Dendritic cell treated with granulocyte-macrophage colony-stimulating factor and Interleukin-4, amounts not matched to agents 40 ng/mL and 50 ng/mL, for 4 days (primary cell): Measurements from ENCODE around the gene FAM107B.
"Not testable (repeated sequence)": the region's sequence is repeated elsewhere in the genome, so short reads cannot be mapped to it uniquely, and the experiment has no call there.

Experiments
- H3K27ac Mint-ChIP-seq: one replicate; pipeline ENCODE4 v1.8.0; 2022; ENCODE audit warnings: mild to moderate bottlenecking, mixed read lengths
- H3K27me3 Mint-ChIP-seq: one replicate; pipeline ENCODE4 v1.8.0; 2022; ENCODE audit warnings: mild to moderate bottlenecking, mixed read lengths
- H3K36me3 Mint-ChIP-seq: one replicate; pipeline ENCODE4 v1.8.0; 2022; ENCODE audit warnings: low read depth, mixed read lengths
- H3K4me1 Mint-ChIP-seq: one replicate; pipeline ENCODE4 v1.8.0; 2022; ENCODE audit warnings: low read depth, mixed read lengths
- H3K4me3 Mint-ChIP-seq: one replicate; pipeline ENCODE4 v1.8.0; 2022; ENCODE audit warnings: mild to moderate bottlenecking, moderate library complexity, mixed read lengths
- H3K9me3 Mint-ChIP-seq: one replicate; pipeline ENCODE4 v1.8.0; 2022; ENCODE audit warnings: mixed read lengths
- intact Hi-C: fragments of 100-400 bp; cut with micrococcal nuclease; formaldehyde crosslinking; loops from one replicate; pipeline ENCODE4 v1.15.0; 2022

FAM107B gene

GRCh38 chr10:14652067-14652466, 122.6 kb downstream of the FAM107B start:
- Mint-ChIP-seq H3K27me3 (peaks cover 9% of the 10 kb centered on the region), H3K9me3 (no peaks in the 10 kb centered on the region), H3K4me3 (no peak overlapping the region), H3K27ac (no peak overlapping the region), H3K4me1 (peaks cover 37% of the 10 kb centered on the region), H3K36me3 (no peaks in the 10 kb centered on the region)
- intact Hi-C loops = no loop called here

DNA sequence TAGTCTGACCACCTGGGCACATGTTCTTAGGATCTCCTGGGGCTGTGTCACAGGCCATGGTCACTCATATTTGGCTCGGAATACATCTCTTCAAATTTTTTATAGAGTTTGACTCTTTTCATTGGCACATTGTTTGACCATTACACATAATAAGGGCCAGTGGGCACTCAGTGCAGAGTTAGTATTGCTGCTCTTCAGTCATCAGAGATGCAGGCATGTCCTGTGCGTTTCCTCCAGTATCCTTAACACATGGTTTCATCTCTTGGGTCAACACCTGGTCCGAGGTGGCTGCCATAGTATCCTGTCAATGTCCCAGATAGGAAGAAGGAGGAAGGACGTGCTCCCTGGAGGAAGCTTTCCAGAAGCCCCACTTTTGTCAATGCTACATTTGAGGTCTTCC, 125.0 kb downstream of the FAM107B start:
- Mint-ChIP-seq H3K4me1 (peaks cover 23% of the 10 kb centered on the region), H3K9me3 (no peaks in the 10 kb centered on the region), H3K27ac (no peak overlapping the region), H3K36me3 (no peaks in the 10 kb centered on the region), H3K27me3 (peaks cover 2% of the 10 kb centered on the region), H3K4me3 (no peak overlapping the region)
- intact Hi-C loops = no loop called here

DNA sequence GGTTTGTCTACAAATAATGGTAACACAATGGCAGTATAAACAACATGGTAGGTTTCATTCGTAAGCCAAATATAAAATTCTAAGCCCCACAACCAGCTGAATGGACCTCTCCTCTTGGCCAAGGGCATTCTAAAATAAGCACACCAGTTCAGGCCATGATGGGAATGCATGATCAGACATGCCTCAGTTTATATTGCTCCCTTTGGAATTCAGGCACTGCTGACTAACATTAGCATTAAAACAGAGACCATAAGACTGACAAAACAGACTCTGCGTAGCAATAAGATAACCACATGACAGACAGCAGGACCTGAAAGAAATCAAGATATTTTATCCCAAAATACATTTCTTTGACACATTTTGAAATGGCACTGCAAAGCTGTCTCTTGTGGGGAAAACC, 125.8 kb downstream of the FAM107B start:
- intact Hi-C loops = loop anchor here (1.0 kb wide), 1 partner anchor 44 kb away; no protein-coding TSS in a partner anchor
- no peak overlapping the region for H3K4me3 Mint-ChIP-seq

DNA sequence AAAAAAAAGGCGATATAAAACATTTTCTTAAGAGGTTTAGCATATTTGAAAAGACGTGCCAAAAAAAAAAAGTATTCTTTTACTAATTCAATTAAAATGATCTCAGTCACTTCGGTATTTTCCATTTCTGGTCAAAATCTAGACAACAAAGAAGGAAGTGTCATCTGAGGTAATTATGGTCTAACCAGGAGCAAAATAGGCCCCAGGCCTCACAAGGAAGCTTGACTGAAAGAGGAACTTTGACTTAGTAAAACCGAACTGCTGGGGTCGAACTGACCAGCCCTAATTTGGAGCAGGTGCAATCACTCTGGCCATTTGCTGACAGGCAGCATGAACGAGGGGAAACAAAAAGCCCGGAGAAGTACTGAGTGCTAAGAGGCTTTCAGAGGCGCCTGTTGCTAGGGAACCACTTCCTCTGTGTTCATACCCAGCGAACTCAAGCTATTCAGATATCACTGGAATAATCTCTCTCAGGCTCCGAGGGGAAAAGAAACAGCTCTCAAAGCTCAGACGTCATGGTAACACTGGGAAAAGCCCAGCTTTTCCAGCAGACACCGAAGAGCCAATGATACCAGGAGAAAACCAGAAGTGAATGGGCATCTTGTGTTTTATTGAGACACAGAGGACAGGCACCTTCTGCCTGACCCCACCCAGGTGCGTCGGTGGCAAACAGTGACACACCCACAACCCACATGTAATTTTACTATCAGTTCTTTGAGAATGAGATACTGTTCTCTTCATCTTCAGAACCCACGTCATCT, 126.5 kb downstream of the FAM107B start:
- Mint-ChIP-seq H3K9me3 (no peaks in the 10 kb centered on the region), H3K27me3 (no peaks in the 10 kb centered on the region), H3K27ac (peak overlapping the region; percentile 78), H3K36me3 (no peaks in the 10 kb centered on the region), H3K4me1 (peaks cover 15% of the 10 kb centered on the region), H3K4me3 (peak overlapping the region; percentile 45)
- intact Hi-C loops = loop anchor here (1.0 kb wide), 1 partner anchor 43 kb away; no protein-coding TSS in a partner anchor

More for the DNA sequence above, 125.8 kb downstream of the FAM107B start:
- Mint-ChIP-seq H3K27ac (peak overlapping the region; percentile 78), H3K9me3 (no peaks in the 10 kb centered on the region), H3K36me3 (no peaks in the 10 kb centered on the region), H3K27me3 (no peaks in the 10 kb centered on the region), H3K4me1 (peaks cover 23% of the 10 kb centered on the region)

GRCh38 chr10:14645239-14645960, 129.3 kb downstream of the FAM107B start:
- Mint-ChIP-seq H3K4me1 (peaks cover 9% of the 10 kb centered on the region), H3K36me3 (no peaks in the 10 kb centered on the region), H3K9me3 (no peaks in the 10 kb centered on the region), H3K27ac (no peak overlapping the region), H3K4me3 (no peak overlapping the region), H3K27me3 (no peaks in the 10 kb centered on the region)
- intact Hi-C loops = no loop called here

DNA sequence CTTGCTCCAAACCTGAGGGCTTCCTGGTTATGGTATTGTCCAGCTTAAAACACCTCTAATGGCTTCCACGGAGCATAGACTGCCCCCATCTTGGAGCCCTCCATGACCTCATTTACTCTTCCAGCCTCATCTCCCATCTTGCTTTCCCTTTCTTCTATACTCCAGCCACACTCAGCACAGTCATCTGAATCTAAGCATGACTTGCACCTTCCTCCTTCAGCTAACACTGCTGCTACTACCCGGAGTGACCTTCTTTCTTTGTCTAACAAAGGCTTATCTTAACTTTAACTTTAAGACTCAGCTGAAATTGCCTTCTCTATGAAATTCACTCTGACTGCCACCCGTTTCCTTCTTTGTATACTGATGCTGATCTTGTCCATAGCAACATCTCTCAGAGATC, 135.1 kb downstream of the FAM107B start:
- no peak overlapping the region for H3K27ac Mint-ChIP-seq
- peaks cover 13% of the 10 kb centered on the region for H3K4me1 Mint-ChIP-seq
- H3K9me3 Mint-ChIP-seq = no peaks in the 10 kb centered on the region
- H3K36me3 Mint-ChIP-seq = no peaks in the 10 kb centered on the region
- intact Hi-C loops = no loop called here
- no peak overlapping the region for H3K4me3 Mint-ChIP-seq
- H3K27me3 Mint-ChIP-seq = no peaks in the 10 kb centered on the region

DNA sequence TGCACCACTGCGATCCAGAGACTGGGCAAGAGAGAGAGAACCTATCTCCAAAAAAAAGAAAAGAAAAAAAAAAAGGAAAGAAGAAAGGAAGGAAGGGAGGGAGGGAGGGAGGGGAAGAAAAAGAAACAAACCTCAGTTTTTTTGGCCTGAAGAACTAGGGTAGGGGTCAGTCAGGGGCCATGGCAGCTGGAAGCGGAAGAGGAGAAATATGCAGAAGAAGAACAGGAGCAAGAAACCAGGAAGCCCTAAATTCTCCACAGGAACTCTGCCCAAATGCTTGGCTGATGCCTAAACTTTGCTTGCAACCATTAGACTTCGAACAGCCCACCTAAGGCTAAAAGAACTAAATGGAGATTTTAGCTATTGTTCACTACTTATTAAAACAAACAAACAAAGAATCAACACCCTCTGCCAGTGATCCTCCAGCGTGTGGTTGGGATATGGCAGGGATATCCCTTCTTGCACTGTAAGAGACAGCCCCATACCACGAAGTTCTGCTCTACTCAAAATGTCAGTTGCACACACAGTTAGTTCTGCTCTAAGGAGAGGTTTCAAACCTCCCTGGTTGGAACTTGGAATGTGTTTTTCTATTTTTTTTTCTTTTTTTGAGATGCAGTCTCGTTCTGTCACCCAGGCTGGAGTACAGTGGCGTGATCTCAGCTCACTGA, 139.5 kb downstream of the FAM107B start:
- Mint-ChIP-seq H3K27ac (no peak overlapping the region), H3K4me3 (no peak overlapping the region), H3K4me1 (peaks cover 24% of the 10 kb centered on the region), H3K36me3 (no peaks in the 10 kb centered on the region), H3K27me3 (no peaks in the 10 kb centered on the region), H3K9me3 (no peaks in the 10 kb centered on the region)
- intact Hi-C loops = no loop called here

DNA sequence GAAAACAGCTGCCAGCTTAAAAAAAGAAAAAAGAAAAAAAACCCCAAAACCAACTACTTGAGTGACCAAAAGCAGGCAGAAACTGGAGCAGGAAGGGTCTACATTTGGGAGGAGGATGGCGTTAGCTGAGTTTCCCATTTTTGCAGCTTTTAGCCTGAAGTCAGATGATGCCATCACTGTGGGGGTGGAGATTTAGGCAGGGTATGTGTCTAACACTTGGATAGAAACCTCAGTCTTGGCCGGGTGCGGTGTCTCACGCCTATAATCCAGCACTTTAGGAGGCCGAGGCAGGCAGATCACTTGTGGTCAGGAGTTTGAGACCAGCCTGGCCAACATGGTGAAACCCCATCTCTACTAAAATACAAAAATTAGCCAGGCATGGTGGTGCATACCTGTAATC, 140.1 kb downstream of the FAM107B start:
- H3K36me3 Mint-ChIP-seq, H3K9me3 Mint-ChIP-seq, intact Hi-C loops, H3K27me3 Mint-ChIP-seq, H3K4me3 Mint-ChIP-seq, H3K27ac Mint-ChIP-seq: not testable (repeated sequence)
- peaks cover 21% of the 10 kb centered on the region for H3K4me1 Mint-ChIP-seq

GRCh38 chr10:14625765-14626525, 148.8 kb downstream of the FAM107B start:
- Mint-ChIP-seq H3K9me3 (no peaks in the 10 kb centered on the region), H3K27ac (peak overlapping the region; percentile 27), H3K36me3 (no peaks in the 10 kb centered on the region), H3K4me3 (no peak overlapping the region), H3K4me1 (peaks cover 26% of the 10 kb centered on the region), H3K27me3 (no peaks in the 10 kb centered on the region)
- intact Hi-C loops = no loop called here

- Mint-ChIP-seq H3K27me3 (no peaks in the 10 kb centered on the region), H3K4me1 (peaks cover 26% of the 10 kb centered on the region), H3K27ac (no peak overlapping the region), H3K36me3 (no peaks in the 10 kb centered on the region), H3K9me3 (no peaks in the 10 kb centered on the region), H3K4me3 (no peak overlapping the region)
- intact Hi-C loops = no loop called here
Observed at GRCh38 chr10:14625192-14625631, 149.5 kb downstream of the FAM107B start.

DNA sequence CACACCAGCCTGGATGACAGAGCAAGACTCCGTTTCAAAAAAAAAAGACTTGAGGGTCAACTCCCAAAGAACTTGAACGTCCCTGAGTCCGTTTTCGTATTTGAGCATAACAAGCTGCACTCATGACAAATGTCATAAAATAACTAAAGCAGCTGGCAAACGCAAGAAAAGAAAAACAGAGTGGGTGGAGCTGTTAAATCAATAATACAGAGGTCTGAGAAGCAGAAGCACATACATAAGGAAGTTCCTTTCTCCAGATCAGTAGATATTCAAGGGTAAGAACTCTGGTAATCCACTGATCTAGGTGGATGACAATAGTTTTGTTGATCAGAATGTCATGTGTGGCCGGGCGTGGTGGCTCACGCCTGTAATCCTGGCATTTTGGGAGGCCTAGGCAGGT, 150.1 kb downstream of the FAM107B start:
- H3K27me3 Mint-ChIP-seq = no peaks in the 10 kb centered on the region
- no peak overlapping the region for H3K4me3 Mint-ChIP-seq
- no peaks in the 10 kb centered on the region for H3K36me3 Mint-ChIP-seq
- intact Hi-C loops = no loop called here
- no peaks in the 10 kb centered on the region for H3K9me3 Mint-ChIP-seq
- peaks cover 26% of the 10 kb centered on the region for H3K4me1 Mint-ChIP-seq
- H3K27ac Mint-ChIP-seq = no peak overlapping the region

- H3K4me1 Mint-ChIP-seq = peaks cover 33% of the 10 kb centered on the region
- no peaks in the 10 kb centered on the region for H3K36me3 Mint-ChIP-seq
- H3K4me3 Mint-ChIP-seq = no peak overlapping the region
- H3K9me3 Mint-ChIP-seq = no peaks in the 10 kb centered on the region
- peak overlapping the region; percentile 13 for H3K27ac Mint-ChIP-seq
- no peaks in the 10 kb centered on the region for H3K27me3 Mint-ChIP-seq
- intact Hi-C loops = no loop called here
Observed at GRCh38 chr10:14623931-14624330, 150.8 kb downstream of the FAM107B start.

GRCh38 chr10:14621037-14621436, 153.7 kb downstream of the FAM107B start:
- no peaks in the 10 kb centered on the region for H3K9me3 Mint-ChIP-seq
- no peak overlapping the region for H3K4me3 Mint-ChIP-seq
- H3K27me3 Mint-ChIP-seq = no peaks in the 10 kb centered on the region
- H3K27ac Mint-ChIP-seq = no peak overlapping the region
- no peaks in the 10 kb centered on the region for H3K36me3 Mint-ChIP-seq
- H3K4me1 Mint-ChIP-seq = peaks cover 59% of the 10 kb centered on the region
- intact Hi-C loops = no loop called here
